ENCODE results near the gene BRIX1.

DNA sequence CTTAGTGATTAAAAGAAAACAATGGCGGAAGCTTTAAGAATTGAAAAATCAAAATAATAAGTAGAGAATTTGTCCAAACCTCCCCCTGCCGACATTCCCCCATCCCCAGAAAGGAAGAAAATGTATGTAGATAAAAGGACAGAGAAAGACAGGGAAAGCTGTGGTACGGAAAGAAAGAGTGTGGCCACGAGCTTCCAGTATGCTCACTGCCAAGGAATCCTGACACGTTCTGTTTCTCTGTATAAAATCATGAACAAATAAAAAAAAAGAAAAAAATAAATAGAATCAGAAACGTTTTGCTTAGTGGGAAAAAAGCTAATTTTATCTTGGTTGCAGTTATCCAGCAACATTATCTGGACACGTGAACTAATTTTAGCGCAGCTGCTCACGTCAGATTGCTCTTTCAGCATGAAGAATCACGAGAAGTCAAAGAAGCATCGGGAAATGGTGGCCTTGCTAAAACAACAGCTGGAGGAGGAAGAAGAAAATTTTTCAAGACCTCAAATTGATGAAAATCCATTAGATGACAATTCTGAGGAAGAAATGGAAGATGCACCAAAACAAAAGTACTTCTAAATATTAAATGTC is 29.0 kb downstream of the BRIX1 start:
- TF ChIP-seq POLR2A (conservative IDR thresholded peaks at IDR 0.05), result no peak
- no peak for TF ChIP-seq EGR1 (conservative IDR thresholded peaks at IDR 0.05)
- TF ChIP-seq NFE2L1 (tag; IDR thresholded peaks at IDR 0.05; ENCODE audit: borderline replicate concordance, low read depth), result no peak
- no peak for TF ChIP-seq TEAD2 (tag; IDR thresholded peaks at IDR 0.05)
- no peak for TF ChIP-seq ZNF551 (CRISPR knock-in tag; IDR thresholded peaks at IDR 0.05)
- no peak for TF ChIP-seq PRPF4 (IDR thresholded peaks at IDR 0.05; ENCODE audit: insufficient read depth, low read depth, low read length, poor library complexity, severe bottlenecking)
- TF ChIP-seq EHMT2 (IDR thresholded peaks at IDR 0.05), result no peak
- TF ChIP-seq ZNF449 (CRISPR knock-in tag; IDR thresholded peaks at IDR 0.05), result no peak
- TF ChIP-seq PHF8 (IDR thresholded peaks at IDR 0.05; ENCODE audit: borderline replicate concordance, low read length), result no peak
- TF ChIP-seq CTCF (IDR thresholded peaks at IDR 0.05 in 2 of 3, conservative IDR thresholded peaks at IDR 0.05 in 1 of 3; ENCODE audit: insufficient read depth in 2 of 3, low read depth in 1 of 3, low read length in 3 of 3), result no peak
- TF ChIP-seq, protein P1, sequence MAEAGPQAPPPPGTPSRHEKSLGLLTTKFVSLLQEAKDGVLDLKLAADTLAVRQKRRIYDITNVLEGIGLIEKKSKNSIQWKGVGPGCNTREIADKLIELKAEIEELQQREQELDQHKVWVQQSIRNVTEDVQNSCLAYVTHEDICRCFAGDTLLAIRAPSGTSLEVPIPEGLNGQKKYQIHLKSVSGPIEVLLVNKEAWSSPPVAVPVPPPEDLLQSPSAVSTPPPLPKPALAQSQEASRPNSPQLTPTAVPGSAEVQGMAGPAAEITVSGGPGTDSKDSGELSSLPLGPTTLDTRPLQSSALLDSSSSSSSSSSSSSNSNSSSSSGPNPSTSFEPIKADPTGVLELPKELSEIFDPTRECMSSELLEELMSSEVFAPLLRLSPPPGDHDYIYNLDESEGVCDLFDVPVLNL (CRISPR knock-in tag; IDR thresholded peaks at IDR 0.05; ENCODE audit: low read depth), result no peak
- TF ChIP-seq NFIX (CRISPR knock-in tag; IDR thresholded peaks at IDR 0.05; ENCODE audit: low read depth), result no peak
- no peak for TF ChIP-seq HDAC3 (IDR thresholded peaks at IDR 0.05; ENCODE audit: borderline replicate concordance, partially characterized antibody)
- no peak for TF ChIP-seq KLF6 (CRISPR knock-in tag; IDR thresholded peaks at IDR 0.05; ENCODE audit: borderline replicate concordance)

Measured in K562 (cell line).